Effector CD4-positive, alpha-beta T cell (primary cell): ENCODE measurements around the gene AKNA.

Source experiments
- DNase-seq: peaks from one replicate; pipeline ENCODE4 v3.0.0-alpha.2; 2020
- total RNA-seq: gene quantifications from one replicate; lab custom pipeline; 2026; lab: John Stamatoyannopoulos, UW

Gene AKNA, protein sequence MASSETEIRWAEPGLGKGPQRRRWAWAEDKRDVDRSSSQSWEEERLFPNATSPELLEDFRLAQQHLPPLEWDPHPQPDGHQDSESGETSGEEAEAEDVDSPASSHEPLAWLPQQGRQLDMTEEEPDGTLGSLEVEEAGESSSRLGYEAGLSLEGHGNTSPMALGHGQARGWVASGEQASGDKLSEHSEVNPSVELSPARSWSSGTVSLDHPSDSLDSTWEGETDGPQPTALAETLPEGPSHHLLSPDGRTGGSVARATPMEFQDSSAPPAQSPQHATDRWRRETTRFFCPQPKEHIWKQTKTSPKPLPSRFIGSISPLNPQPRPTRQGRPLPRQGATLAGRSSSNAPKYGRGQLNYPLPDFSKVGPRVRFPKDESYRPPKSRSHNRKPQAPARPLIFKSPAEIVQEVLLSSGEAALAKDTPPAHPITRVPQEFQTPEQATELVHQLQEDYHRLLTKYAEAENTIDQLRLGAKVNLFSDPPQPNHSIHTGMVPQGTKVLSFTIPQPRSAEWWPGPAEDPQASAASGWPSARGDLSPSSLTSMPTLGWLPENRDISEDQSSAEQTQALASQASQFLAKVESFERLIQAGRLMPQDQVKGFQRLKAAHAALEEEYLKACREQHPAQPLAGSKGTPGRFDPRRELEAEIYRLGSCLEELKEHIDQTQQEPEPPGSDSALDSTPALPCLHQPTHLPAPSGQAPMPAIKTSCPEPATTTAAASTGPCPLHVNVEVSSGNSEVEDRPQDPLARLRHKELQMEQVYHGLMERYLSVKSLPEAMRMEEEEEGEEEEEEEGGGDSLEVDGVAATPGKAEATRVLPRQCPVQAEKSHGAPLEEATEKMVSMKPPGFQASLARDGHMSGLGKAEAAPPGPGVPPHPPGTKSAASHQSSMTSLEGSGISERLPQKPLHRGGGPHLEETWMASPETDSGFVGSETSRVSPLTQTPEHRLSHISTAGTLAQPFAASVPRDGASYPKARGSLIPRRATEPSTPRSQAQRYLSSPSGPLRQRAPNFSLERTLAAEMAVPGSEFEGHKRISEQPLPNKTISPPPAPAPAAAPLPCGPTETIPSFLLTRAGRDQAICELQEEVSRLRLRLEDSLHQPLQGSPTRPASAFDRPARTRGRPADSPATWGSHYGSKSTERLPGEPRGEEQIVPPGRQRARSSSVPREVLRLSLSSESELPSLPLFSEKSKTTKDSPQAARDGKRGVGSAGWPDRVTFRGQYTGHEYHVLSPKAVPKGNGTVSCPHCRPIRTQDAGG (N-terminal part only)
- total RNA-seq = 656 reads per million, percentile 98 among the genes with 10 or more reads in this experiment

DNA sequence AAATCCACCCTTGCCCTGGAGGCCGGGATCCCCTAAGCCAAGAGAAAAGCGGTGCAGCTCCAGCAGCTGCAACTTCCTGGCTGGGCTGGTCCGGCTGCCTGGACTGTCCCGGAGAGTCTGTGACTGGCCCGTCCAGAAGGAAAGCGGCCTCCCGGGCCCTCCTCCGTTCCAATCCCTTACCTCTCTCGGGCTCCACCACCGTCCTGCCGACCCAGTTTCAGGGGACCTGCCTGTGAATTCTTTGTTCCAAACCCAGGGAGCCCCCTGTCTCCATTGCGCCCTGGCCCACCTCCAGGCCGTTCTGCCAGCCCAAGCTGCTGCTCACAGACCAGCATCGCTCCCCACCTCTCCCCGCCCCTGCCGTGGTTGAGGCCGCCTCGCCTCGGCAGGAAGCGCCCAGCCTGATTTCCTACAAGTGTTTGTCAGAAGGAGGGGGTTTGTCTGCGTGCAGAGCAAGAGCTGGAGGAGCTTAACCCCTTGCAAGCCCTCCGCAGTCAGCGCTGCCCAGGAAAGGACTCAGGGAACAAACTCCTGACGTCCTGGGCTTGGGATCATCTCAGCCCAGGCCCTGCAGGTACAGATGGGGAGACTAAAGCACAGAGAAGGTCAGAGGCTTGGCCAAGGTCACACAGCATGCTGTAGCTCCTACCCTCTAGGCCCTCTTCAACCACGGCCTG is at the start of gene AKNA:
Gene AKNA (minus strand): TSS at position 303 of the 677 bp plus-strand sequence. CDS start 6,649 bp downstream, outside the sequence.
- peak; percentile 79 for DNase-seq

DNA sequence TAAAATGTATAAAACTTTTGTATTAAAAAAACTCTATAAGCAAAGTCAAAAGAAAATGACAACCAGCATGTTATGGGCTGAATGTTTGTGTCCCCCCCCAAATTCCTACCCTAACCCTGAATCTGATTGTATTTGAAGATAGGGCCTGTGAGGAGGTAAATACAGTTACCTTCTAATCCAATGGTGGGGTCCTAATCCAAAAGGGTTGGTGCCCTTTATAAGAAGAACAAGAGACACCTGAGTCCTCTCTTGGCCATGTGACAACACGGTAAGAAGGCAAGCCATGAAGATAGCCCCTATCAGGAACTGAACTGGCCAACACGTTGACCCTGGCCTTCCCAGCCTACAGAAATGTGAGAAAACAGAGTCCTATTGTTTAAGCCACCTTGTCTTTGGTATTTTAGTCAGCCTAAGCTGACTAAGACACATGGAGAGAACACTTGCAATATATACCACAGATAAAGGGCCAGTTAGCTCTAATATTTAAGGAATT is 49.7 kb upstream of the AKNA start:
- DNase-seq = no peak

DNA sequence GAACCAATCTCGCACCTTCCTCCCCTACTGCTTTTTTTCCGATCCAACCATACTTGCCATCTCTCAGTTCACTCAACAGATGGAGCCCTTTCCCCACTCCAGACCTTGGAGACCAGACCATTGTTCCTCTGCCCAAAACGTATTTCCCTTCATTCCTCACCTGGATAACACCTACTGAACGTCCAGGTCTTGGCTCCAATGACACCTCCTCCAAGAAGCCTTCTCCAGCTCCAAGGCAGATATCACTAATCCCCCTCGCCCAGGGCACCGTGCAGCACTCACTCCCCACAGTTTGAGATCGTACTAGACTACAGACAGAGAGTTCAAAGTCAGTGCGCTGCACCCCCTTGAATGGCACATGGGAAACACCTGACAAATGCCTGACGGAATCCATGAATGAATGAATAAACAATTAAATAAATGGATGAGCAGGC is 47.1 kb upstream of the AKNA start:
- no peak for DNase-seq

DNA sequence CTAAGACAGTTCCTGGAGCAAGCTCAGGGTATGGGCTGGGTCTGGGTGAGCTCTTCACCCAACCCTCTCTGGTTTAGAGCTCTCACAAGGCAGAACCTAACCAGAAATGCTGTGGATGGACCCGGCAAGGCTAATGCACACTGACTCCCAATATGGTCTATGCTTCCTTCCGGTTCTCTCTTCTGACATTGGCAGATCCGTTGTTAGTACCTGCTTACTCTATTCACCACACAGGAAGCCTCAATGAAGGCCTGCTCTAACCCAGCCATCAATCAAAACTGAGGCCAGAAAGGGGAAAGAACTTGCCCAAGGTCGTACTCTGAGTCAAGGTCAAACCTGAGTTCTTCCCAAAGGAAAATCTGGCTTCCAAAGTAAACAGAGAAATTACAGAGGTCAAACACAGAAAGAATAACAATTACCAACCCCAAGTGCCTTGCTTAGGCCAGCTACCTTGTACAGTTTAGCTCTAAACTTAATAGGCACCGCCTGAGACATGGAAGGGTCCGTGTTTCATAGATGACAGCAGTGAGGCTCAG is 46.0 kb upstream of the AKNA start:
- no peak for DNase-seq

DNA sequence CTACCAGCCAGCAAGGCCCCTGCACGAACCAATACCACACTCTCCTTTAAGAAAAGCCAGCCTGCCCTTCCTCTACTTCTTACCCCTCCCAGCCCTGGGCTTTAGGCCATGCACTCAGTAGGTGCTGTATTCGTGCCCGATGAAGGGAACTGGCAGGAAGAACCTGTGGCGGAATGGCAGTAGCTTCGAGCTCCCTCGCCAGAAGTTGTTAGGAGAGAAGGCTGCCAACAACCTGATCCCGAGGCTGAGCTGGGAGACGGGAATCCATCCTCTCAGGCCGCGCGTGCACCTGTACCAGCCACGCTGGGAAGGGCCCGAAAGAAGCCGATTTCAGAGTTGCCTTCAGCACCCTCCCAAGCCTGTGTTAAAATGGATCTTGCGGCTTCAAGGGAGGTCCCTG is 45.3 kb upstream of the AKNA start:
- no peak for DNase-seq

DNA sequence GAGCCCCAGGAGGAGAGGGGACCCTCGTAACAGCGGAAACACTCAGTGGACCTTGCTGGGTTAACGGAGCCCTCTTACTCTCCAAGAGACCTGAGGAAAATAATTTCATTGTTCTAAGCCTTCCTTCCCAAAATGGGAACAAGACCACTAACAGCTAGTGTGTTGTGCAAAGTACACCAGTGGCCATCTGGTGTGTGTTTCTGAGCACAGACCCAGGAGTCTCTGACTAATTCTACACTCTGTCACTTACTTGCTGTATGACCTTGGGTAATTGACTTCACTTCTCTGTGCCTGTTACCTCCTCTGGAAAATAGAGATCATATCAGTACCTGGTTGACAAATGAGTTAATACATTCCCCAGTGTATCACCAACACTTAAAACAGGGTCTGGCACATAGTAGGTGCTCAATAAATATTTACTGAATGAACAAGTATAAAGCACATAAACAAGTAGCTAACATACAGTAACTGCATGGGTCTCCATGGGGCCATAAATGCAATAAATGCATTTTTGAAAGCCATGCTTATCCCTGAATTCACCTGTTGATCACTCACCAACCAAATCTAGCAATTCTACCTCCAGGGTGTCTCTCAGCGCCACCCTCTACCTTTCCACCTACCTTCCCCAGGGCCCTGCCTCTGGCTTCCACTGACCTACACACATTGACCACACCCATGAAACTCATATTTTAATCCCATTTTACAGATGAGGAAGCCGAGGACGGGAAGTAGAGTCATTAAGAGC is 44.7 kb upstream of the AKNA start:
- DNase-seq = no peak

DNA sequence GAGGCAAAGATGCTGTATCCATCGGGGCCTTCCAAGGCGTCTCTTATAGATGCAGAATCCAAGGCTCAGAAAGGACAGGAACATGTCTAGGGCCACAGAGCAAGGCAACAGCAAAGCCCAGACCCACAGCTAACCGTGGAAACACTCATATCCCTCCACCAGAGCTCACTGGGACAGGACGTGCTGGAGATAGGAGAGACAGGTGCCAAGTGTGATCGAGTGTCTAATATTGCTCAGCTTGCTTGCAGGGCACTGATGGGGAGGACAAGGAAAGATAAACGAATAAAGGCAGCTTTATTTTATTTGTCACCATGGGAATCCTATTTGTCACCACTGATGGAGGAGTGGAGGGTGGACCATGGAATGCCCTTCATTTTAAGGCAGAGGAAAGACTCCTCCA is 44.0 kb upstream of the AKNA start:
- DNase-seq = no peak

DNA sequence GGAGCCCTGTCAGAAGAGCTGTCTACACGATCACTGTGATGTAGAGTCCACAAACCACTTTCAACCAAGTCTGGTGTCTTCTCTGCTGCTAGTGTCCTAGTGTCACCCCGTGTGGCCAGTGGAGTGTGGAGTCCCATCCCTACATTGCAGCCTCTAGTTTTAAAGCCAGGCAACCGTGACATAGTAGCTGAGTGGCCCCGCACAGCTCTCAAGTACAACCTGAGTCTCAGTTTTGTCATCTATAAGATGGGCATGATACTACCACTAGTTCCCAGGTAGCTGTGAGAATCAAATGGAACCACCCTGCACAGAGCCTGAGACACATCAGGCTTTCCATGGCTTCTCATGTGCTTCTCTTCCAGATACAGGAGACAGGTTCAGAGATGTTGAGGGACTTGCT is 43.2 kb upstream of the AKNA start:
- no peak for DNase-seq

DNA sequence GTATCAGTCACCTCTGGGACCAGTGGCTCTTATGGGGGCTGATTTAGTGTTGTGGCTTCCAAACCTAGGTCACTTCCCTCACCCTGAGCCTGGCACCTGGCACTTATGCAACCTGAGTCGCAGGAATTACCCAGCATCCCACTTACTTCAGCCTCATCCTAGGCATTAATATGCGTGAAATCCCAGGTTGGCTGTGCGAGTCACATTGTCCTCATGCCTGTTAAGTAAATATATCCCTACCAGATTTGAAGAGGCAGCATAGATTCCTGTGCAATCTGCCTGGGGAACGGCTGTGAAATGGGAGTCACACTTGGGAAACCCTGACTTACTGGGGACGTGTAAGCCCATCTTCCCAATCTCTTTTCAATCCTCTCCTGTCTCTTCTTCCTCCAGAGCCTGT is 42.7 kb upstream of the AKNA start:
- no peak for DNase-seq

DNA sequence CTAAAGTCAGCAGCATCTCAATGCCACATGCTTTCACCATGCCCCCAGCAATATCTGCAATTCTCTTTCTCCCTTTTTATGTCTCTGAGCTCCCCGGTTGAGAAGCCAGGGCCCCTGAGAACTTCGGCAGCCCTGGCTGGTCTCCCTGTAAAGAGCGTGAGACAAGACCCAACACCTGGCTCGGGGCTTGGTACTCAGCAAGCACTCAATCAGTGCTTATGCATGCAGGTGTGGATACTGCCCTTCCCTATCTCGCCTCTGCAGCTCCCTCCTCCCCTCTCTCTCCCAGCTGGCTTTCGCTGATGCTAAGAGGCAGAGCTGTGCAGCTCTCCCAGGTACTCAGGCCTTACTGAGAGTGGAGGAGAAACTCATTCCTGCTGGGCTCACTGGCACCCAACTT is 41.7 kb upstream of the AKNA start:
- no peak for DNase-seq

DNA sequence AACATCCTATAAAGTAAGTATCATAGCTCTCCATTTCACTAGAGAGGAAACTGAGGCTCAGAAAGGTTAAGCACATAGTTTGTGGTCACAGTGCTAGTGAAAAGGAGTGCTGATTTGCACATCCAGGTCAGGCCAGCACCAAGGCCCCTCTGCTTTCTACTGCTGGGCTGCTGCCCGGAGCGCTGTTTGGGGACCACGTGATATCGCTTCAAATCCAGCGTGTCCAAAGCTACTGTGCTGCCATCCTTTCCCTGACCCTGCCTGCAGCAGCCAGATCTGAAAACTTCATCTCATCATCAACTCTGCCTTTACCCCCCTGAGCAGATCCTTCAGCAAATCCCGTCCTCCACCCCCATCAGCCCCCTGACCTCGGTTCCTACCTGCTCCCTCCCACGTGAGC is 40.7 kb upstream of the AKNA start:
- DNase-seq = no peak

DNA sequence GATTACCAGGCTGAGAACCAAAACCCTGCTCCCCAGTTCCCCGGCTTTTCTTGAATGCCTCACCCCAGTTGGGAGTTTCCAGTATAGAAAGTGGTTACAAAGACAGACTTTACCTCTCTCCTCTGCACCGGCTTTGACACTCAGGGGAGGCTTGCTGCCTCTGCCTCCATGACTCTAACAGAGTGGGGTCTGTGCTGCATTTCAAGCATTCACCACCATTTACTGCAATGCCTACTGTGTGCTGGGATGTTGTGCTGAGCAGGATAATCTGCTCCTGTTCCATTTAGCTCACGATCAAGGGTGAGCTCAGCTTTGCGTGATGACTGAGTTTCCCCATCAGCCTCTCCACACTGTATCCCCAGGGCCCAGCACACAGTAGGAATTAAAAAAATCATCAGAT is 39.9 kb upstream of the AKNA start:
- DNase-seq = no peak

DNA sequence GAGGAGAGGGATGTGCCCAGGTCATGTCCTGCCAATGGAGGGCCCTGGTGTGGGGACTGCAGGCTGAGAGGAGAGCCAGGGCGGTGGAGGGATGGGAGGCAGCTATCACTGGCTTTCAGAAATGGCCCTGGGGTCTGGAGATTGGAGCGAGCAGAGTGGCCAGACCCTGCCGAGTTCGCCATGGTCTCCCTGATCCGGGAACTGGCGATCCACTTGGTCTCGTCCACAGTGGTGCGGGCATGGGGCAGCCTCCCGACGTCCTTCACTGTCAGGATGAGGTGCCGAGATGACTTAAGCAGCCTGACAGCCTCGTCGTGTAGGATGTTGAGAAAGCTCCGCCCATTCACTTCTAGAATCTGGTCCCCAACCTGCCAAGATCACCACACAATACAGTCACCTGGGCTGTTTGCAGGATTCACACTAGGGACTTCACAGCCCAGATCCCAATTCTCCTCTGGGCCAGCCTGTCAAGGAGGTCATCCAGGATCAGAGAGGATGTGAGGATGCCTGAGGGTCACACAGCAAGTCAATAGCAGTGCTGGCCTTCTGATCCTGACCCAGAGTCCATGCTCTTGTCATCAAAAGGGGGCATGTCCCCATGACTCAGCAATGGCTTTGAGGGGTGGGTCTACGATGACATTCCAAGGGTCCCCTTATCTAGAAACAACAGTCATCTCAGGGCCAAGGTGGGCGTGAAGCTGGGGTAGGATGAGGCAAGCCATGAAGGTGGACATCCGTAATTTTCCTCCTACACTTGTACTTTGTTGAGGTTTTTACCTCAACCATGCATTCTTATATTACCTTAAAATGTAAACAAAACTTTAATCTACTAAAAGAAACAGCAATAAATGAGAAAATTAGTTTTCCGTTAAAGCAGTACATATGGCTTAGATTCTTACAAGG is 38.5 kb upstream of the AKNA start:
- DNase-seq = no peak

DNA sequence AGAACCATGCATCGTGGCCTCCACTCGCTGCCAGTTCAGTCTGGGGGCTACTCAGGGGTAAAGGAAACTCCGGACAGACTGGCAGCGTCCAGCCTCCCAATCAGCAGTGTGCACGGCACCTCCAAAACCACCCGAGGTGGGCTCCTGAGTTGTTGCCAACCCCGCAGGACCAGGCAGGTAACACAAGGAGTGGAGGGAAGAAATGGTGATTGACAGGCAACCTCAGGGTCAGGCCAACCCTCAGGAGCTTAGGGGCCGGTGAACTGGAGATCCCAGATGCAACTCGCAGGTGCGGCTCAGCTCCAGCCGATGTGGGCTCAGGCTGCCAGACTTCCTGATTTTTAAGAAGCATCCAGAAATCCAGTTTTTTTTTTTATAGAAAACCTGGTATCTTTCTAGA is 37.3 kb upstream of the AKNA start:
- no peak for DNase-seq

DNA sequence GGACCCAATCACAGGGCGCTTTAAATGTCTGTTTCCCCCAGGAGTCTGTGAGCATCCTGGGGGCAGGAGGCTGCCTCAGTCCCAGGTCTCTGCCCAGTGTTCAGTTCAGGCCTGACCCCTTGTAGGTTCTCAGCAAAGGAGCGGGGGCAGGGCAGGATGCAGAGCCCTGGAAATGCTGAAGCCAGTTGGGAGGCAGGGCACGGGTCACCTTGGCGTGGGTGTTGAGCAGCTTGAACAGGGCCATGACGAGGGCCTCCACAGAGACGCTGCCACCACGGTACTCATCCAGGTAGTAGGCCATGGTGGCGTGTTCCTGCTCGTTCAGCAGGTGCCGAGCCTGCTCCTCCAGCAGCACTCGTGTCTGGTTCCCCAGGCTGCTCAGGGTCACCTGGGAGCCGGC is 36.3 kb upstream of the AKNA start:
- no peak for DNase-seq

DNA sequence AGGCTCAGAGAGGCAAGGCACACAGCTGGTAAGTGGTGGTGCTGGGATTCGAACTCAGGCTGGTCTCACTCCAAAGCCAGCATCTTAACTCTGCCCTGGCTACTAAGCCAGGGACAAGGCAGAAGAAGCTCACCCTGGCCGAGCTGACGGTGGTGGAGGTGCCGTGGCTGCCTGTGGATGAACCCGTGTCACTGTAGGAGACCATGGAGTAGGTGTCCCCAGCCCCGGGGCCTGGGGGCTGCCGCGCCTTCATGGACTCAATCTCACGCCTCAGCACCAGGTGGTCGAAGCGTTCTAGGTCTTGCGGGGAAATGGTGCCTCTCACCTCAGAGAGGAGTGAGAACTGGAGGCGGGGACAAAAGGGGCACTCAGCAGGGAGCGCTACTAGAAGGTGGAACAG is 35.4 kb upstream of the AKNA start:
- no peak for DNase-seq

DNA sequence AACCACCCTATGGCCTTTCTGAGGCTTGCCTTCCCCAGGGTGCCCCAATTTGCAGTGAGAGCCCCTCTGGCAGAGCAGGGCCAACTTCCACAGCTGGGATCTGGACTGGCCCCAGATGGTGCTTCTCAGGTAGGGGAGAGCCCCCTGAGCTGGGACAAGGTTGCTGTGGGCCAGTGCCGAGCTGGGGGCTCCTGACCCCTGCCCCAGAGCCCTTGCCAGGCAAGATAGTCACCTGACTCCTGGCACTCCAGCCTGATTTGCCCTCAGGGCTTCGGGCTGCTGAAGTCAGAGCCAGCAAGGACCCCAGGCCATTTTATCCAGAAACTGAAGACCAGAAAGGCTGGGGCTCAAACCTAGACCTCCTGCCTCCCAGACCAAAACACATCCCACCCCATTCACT is 33.4 kb upstream of the AKNA start:
- DNase-seq = no peak

DNA sequence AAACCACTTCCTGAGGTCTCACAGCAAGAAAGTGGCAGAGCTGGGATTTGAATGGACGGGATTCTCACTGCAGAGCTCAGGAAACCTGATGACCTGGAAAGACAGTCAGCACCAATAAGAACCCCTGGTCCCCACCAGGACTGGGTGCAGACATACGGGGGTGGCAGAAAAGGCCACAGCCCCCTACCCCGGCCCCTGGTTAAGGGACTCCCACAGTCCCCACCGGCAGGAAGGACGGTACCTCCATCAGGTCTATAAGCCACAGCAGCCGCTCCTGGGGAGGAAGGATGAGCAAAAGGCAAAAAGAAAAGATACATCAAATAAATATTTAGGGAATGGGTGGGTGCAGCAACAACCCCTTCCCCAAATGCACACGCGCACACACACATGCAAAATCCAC is 32.0 kb upstream of the AKNA start:
- no peak for DNase-seq

DNA sequence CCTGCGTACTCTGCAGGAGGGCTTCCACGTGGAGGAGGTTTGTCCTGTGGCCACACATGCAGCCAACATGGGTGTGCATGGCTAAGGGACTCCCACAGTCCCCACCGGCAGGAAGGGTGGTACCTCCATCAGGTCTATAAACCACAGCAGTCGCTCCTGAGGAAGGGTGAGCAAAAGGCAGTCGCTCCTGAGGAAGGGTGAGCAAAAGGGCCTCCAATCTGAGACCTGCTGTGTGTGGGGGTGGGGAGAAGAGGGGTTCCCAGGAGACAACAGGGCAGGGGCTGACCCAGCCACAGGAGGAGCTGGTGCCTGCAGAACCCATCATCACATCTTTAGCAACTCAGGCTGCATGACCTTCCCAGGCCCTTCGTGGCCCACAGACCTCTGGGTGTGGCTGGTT is 30.3 kb upstream of the AKNA start:
- DNase-seq = no peak

DNA sequence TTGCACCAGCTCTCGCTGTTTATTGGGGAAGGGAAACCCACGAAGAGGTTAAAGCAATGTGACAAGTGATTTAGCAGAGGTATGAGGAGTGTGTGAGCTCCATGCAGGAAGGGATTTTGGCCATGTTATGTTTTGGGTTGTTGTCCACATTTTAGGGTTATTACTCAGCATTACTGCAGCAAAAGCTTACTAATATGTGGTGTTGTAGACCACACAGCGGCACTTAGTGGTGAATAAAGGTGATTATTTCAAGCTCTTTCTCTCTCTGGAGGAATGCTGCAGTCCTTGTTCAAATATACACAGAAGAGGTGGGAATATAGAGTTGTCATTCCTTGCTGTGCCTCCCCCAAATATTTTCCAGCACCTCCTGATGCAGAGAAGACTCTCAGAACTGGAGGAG is 29.7 kb upstream of the AKNA start:
- DNase-seq = no peak
